Measurements from ENCODE around the gene ATP12A.

The ATP12A gene

GRCh38 chr13:24638096-24638495, 42.1 kb upstream of the ATP12A start:
- no peak overlapping the region for H3K4me3 ChIP-seq (ENCODE audit: low read depth in 1 of 2, low read length in 1 of 2)
- peaks cover 5 to 9% of the 10 kb centered on the region in 2 experiments for H3K4me1 ChIP-seq (ENCODE audit: control insufficient read depth in 1 of 2, insufficient read depth in 1 of 2, low read depth in 1 of 2, low read length in 1 of 2)
- TF ChIP-seq CTCF (IDR thresholded peaks at IDR 0.05), result no peak
- no peaks in the 10 kb centered on the region for H3K36me3 ChIP-seq
- H3K27me3 ChIP-seq, result no peaks in the 10 kb centered on the region
- no peak overlapping the region for H3K27ac ChIP-seq
- no peaks in the 10 kb centered on the region for H3K9me3 ChIP-seq

GRCh38 chr13:24640752-24641151, 39.5 kb upstream of the ATP12A start:
- Histone ChIP-seq H3K36me3 (no peaks in the 10 kb centered on the region), H3K4me1 (ENCODE audit: control insufficient read depth in 1 of 2, insufficient read depth in 1 of 2, low read depth in 1 of 2, low read length in 1 of 2) (no peaks in the 10 kb centered on the region), H3K27me3 (no peaks in the 10 kb centered on the region), H3K27ac (no peak overlapping the region), H3K4me3 (ENCODE audit: low read depth in 1 of 2, low read length in 1 of 2) (no peak overlapping the region), H3K9me3 (no peaks in the 10 kb centered on the region)
- TF ChIP-seq CTCF (IDR thresholded peaks at IDR 0.05), result no peak

GRCh38 chr13:24642219-24642618, 38.0 kb upstream of the ATP12A start:
- Histone ChIP-seq H3K27me3 (no peaks in the 10 kb centered on the region), H3K9me3 (no peaks in the 10 kb centered on the region), H3K4me3 (ENCODE audit: low read depth in 1 of 2, low read length in 1 of 2) (no peak overlapping the region), H3K4me1 (ENCODE audit: control insufficient read depth in 1 of 2, insufficient read depth in 1 of 2, low read depth in 1 of 2, low read length in 1 of 2) (no peaks in the 10 kb centered on the region), H3K36me3 (no peaks in the 10 kb centered on the region), H3K27ac (no peak overlapping the region)
- TF ChIP-seq CTCF (IDR thresholded peaks at IDR 0.05), result no peak

- Histone ChIP-seq H3K4me1 (ENCODE audit: control insufficient read depth in 1 of 2, insufficient read depth in 1 of 2, low read depth in 1 of 2, low read length in 1 of 2) (no peaks in the 10 kb centered on the region), H3K4me3 (ENCODE audit: low read depth in 1 of 2, low read length in 1 of 2) (no peak overlapping the region), H3K9me3 (no peaks in the 10 kb centered on the region), H3K27me3 (no peaks in the 10 kb centered on the region), H3K27ac (no peak overlapping the region), H3K36me3 (no peaks in the 10 kb centered on the region)
- TF ChIP-seq CTCF (IDR thresholded peaks at IDR 0.05), result no peak
These were observed 36.2 kb upstream of the ATP12A start for GRCh38 chr13:24644036-24644435.

DNA sequence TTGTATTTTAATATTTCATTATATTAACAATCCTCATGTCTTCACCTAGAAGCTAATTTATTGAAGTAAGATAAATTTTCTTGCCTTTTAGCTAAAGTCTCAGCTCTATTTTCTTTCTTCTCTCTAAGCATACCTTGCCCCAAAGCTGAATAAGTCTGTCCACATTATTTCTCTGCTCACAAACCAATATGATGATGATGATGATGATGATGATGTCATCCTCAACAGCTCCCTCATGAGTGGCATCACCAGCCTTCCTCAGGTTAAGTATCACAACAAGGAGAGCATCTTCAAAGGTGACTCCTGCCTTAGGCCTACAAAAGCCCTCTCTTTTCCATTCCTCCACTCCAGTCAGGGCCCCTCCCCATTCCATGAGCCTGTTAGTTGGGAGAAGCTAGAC, 31.9 kb upstream of the ATP12A start:
- H3K27me3 ChIP-seq, result no peaks in the 10 kb centered on the region
- no peaks in the 10 kb centered on the region for H3K9me3 ChIP-seq
- no peak for TF ChIP-seq CTCF (IDR thresholded peaks at IDR 0.05)
- H3K4me3 ChIP-seq (ENCODE audit: low read depth in 1 of 2, low read length in 1 of 2), result no peak overlapping the region
- H3K27ac ChIP-seq, result no peak overlapping the region
- no peaks in the 10 kb centered on the region for H3K36me3 ChIP-seq
- no peaks in the 10 kb centered on the region for H3K4me1 ChIP-seq (ENCODE audit: control insufficient read depth in 1 of 2, insufficient read depth in 1 of 2, low read depth in 1 of 2, low read length in 1 of 2)
